Endothelial cell of umbilical vein (primary cell): ENCODE measurements around the gene RALGAPA1. TPM values are rescaled to one million over a fixed set of nuclear protein-coding genes. Genes with fewer than 3 reads are reported as not detected.

Source experiments
- BruUV-seq: library from RNA; stranded (reverse); fragments of 400-500 nt; replicated peaks from 2 replicates; lab custom pipeline; 2021; lab: Mats Ljungman, UMichigan
- CTCF ChIA-PET: fragments of 300-600, 350-600 bp; sonication (Branson Sonifier 250); formaldehyde crosslinking; loops from one replicate; lab custom pipeline; 2021; ENCODE audit warnings: antibody characterized with exemption, inconsistent platforms; lab: Charles Lee
- POLR2A ChIA-PET: fragments of 300-600, 350-600 bp; sonication (Branson Sonifier 250); formaldehyde crosslinking; loops from one replicate; lab custom pipeline; 2021; ENCODE audit warnings: antibody characterized with exemption, inconsistent platforms; lab: Charles Lee
- DNase-seq: peaks from one replicate; pipeline ENCODE4 v3.0.0-alpha.2; 2011; ENCODE audit warnings: low read depth, low spot score
- FAIRE-seq: peaks from 2 replicates; lab custom pipeline; 2011; peaks lifted over from hg19 to GRCh38; lab: Jason Lieb, UNC
- H2AFZ ChIP-seq: 2 replicates; pipeline ENCODE4 v1.6.0; 2012; ENCODE audit warnings: low read depth, low read length, control low read depth, inconsistent platforms
- H3K27ac ChIP-seq: 2 replicates; pipeline ENCODE4 v1.5.1; 2011; ENCODE audit warnings: low read depth, mild to moderate bottlenecking, control low read depth, low read length, moderate library complexity; ENCODE audit not compliant: insufficient read depth
- H3K27me3 ChIP-seq, 2 experiments: 2 replicates each; pipeline versions ENCODE4 v1.6.0 to v1.6.1; 2011; ENCODE audit warnings: low read length in 2 of 2, mixed read lengths in 1 of 2; ENCODE audit not compliant: control insufficient read depth in 2 of 2, insufficient read depth in 2 of 2
- H3K36me3 ChIP-seq, 2 experiments: 2 replicates in 1 of 2; 3 replicates in 1 of 2; pipeline ENCODE4 v1.5.1; 2011; ENCODE audit warnings: low read length in 2 of 2, mild to moderate bottlenecking in 1 of 2, moderate library complexity in 1 of 2; ENCODE audit not compliant: control insufficient read depth in 2 of 2, insufficient read depth in 2 of 2; ENCODE audit errors: extremely low read depth in 1 of 2
- H3K4me1 ChIP-seq: 3 replicates; pipeline ENCODE4 v1.5.1; 2011; ENCODE audit warnings: mild to moderate bottlenecking, low read length; ENCODE audit not compliant: control insufficient read depth, insufficient read depth; ENCODE audit errors: extremely low read depth
- H3K4me2 ChIP-seq: 2 replicates; pipeline ENCODE4 v1.6.1; 2011; ENCODE audit warnings: low read length, control low read depth, mixed read lengths; ENCODE audit not compliant: insufficient read depth
- H3K4me3 ChIP-seq, 3 experiments: fragments of 200-600 bp in 1 of 3; sonication (generic), shearing (Covaris generic) in 1 of 3; replicated peaks in 1 of 3; 2 replicates each; pipeline ENCODE4 v1.5.1; 2011 to 2016; ENCODE audit warnings: control low read depth in 3 of 3, low read length in 3 of 3, mild to moderate bottlenecking in 2 of 3, inconsistent platforms in 1 of 3, low read depth in 1 of 3, moderate library complexity in 1 of 3; ENCODE audit not compliant: insufficient read depth in 1 of 3
- H3K79me2 ChIP-seq: 2 replicates; pipeline ENCODE4 v1.6.0; 2012; ENCODE audit warnings: low read length, inconsistent platforms; ENCODE audit not compliant: control insufficient read depth, insufficient read depth
- H3K9ac ChIP-seq: replicated peaks from 2 replicates; pipeline ENCODE3; 2011; ENCODE audit warnings: low read length, control low read depth; ENCODE audit not compliant: insufficient read depth; ENCODE audit errors: extremely low read depth
- H3K9me1 ChIP-seq: replicated peaks from 3 replicates; pipeline ENCODE4 v1.6.0; 2011; ENCODE audit warnings: mild to moderate bottlenecking, low read length; ENCODE audit not compliant: control insufficient read depth, insufficient read depth; ENCODE audit errors: extremely low read depth
- H3K9me3 ChIP-seq: replicated peaks from 2 replicates; pipeline ENCODE4 v1.5.1; 2012; ENCODE audit warnings: low read length, inconsistent platforms; ENCODE audit not compliant: control insufficient read depth, insufficient read depth
- H4K20me1 ChIP-seq: replicated peaks from 2 replicates; pipeline ENCODE3; 2011; ENCODE audit warnings: mild to moderate bottlenecking, low read length; ENCODE audit not compliant: control insufficient read depth, insufficient read depth; ENCODE audit errors: extremely low read depth
- EZH2 ChIP-seq: IDR thresholded peaks from 2 replicates; pipeline ENCODE4 v1.6.1; 2012; ENCODE audit warnings: borderline replicate concordance, low read depth, mild to moderate bottlenecking, moderate library complexity, low read length, inconsistent platforms; ENCODE audit not compliant: severe bottlenecking
- FOS ChIP-seq: IDR thresholded peaks from 2 replicates; pipeline ENCODE4 v1.6.1; 2011; ENCODE audit warnings: mild to moderate bottlenecking, low read length, moderate library complexity, borderline replicate concordance; ENCODE audit not compliant: insufficient read depth
- GATA2 ChIP-seq: IDR thresholded peaks from 2 replicates; pipeline ENCODE4 v1.7.0; 2011; ENCODE audit warnings: low read depth, mild to moderate bottlenecking, moderate library complexity, mixed read lengths, low read length; ENCODE audit not compliant: insufficient read length, insufficient read depth
- JUN ChIP-seq: IDR thresholded peaks from 2 replicates; pipeline ENCODE4 v1.6.1; 2011; ENCODE audit warnings: borderline replicate concordance, low read depth; ENCODE audit not compliant: insufficient read length, insufficient read depth
- MAX ChIP-seq: IDR thresholded peaks from 2 replicates; pipeline ENCODE4 v1.6.1; 2011; ENCODE audit not compliant: insufficient read depth, insufficient read length
- MYC ChIP-seq: IDR thresholded peaks from one replicate; pipeline ENCODE4 v1.6.1; 2011; ENCODE audit warnings: mild to moderate bottlenecking, low read depth, low read length
- POLR2A ChIP-seq: IDR thresholded peaks from 2 replicates; pipeline ENCODE4 v1.6.1; 2012; ENCODE audit warnings: low read depth, mild to moderate bottlenecking, control low read depth, low read length
- POLR2AphosphoS5 ChIP-seq: IDR thresholded peaks from 2 replicates; pipeline ENCODE4 v1.6.1; 2012; ENCODE audit warnings: low read depth, mild to moderate bottlenecking, control low read depth, low read length, moderate library complexity; ENCODE audit not compliant: insufficient read depth
- dilution Hi-C: fragments of 300-500 bp; cut with MboI; formaldehyde crosslinking; loops from one replicate; pipeline ENCODE4 v1.15.0; 2019; ENCODE audit warnings: low sequenced_read_pairs; ENCODE audit not compliant: extremely low pct_ligation_motif_present
- intact Hi-C: fragments of 100-400 bp; cut with micrococcal nuclease; formaldehyde crosslinking; loops from one replicate; pipeline ENCODE4 v1.10.0; 2022
- polyA plus RNA-seq, 4 experiments: library from polyadenylated mRNA; depleted of rRNA in 3 of 4; stranded (reverse) in 3 of 4; unstranded in 1 of 4; fragments of >200 nt; gene quantifications; 2 replicates each; pipeline versions ENCODE4 v1.2.1 to v1.2.3, GENCODE V29; 2011 to 2012; ENCODE audit warnings: missing spikeins in 1 of 4
- total RNA-seq: library from RNA; stranded (reverse); gene quantifications from 2 replicates; pipeline ENCODE4 v1.2.3, GENCODE V29; 2021
- TF ChIP-seq, protein P1 (sequence below), 2 donors: IDR thresholded peaks; 1 replicate in 1 of 2; 2 replicates in 1 of 2; pipeline ENCODE4 v1.5.1; 2011; ENCODE audit warnings: low read length in 2 of 2, mild to moderate bottlenecking in 2 of 2, moderate library complexity in 2 of 2, control low read depth in 1 of 2, inconsistent platforms in 1 of 2, low read depth in 1 of 2; ENCODE audit not compliant: insufficient read depth in 1 of 2; ENCODE audit errors: extremely low read depth in 1 of 2

RALGAPA1 gene
- total and polyA plus RNA-seq, 2 donors (not counting 3 experiments of a cell fraction or from before 2014, with no cell fraction given) = 6.1 to 30.9 TPM

GRCh38 chr14:35526962-35527361 is 282.1 kb downstream of the RALGAPA1 start:
- ChIA-PET CTCF (no interaction called here), POLR2A (no interaction called here)
- Histone ChIP-seq H3K9ac (no peak overlapping the region), H3K4me1 (no peaks in the 10 kb centered on the region), H2AFZ (no peak overlapping the region), H3K79me2 (no peaks in the 10 kb centered on the region), H3K4me2 (no peak overlapping the region), H3K4me3 (no peak overlapping the region), H3K9me1 (no peaks in the 10 kb centered on the region), H3K27me3 (peaks cover 17 to 32% of the 10 kb centered on the region in 2 experiments), H3K36me3 (no peaks in the 10 kb centered on the region), H3K9me3 (no peaks in the 10 kb centered on the region), H4K20me1 (no peaks in the 10 kb centered on the region), H3K27ac (no peak overlapping the region)
- TF ChIP-seq FOS (no peak), JUN (no peak), MYC (no peak), MAX (no peak), EZH2 (no peak), GATA2 (no peak), POLR2AphosphoS5 (no peak), POLR2A (no peak)
- TF ChIP-seq, protein P1, sequence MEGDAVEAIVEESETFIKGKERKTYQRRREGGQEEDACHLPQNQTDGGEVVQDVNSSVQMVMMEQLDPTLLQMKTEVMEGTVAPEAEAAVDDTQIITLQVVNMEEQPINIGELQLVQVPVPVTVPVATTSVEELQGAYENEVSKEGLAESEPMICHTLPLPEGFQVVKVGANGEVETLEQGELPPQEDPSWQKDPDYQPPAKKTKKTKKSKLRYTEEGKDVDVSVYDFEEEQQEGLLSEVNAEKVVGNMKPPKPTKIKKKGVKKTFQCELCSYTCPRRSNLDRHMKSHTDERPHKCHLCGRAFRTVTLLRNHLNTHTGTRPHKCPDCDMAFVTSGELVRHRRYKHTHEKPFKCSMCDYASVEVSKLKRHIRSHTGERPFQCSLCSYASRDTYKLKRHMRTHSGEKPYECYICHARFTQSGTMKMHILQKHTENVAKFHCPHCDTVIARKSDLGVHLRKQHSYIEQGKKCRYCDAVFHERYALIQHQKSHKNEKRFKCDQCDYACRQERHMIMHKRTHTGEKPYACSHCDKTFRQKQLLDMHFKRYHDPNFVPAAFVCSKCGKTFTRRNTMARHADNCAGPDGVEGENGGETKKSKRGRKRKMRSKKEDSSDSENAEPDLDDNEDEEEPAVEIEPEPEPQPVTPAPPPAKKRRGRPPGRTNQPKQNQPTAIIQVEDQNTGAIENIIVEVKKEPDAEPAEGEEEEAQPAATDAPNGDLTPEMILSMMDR (IDR thresholded peaks at IDR 0.05; ENCODE audit: extremely low read depth in 1 of 2, insufficient read depth in 1 of 2, low read depth in 1 of 2, low read length in 2 of 2) = no peak
- dilution Hi-C loops (no loop called here), intact Hi-C loops (loop anchor here (10.0 kb wide), 1 partner anchor 52 kb away; no protein-coding TSS in a partner anchor)
- no peak for FAIRE-seq
- BruUV-seq = no TSS peak
- DNase-seq = no peak
